Epidermal melanocyte (primary cell): Measurements from ENCODE around the gene SMTNL2.
"Not testable (repeated sequence)": the region's sequence is repeated elsewhere in the genome, so short reads cannot be mapped to it uniquely, and the experiment has no call there.

Experiments
- DNase-seq: peaks from one replicate; pipeline ENCODE4 v3.0.0; 2011; ENCODE audit warnings: low spot score; ENCODE audit not compliant: insufficient read length

SMTNL2 gene

DNA sequence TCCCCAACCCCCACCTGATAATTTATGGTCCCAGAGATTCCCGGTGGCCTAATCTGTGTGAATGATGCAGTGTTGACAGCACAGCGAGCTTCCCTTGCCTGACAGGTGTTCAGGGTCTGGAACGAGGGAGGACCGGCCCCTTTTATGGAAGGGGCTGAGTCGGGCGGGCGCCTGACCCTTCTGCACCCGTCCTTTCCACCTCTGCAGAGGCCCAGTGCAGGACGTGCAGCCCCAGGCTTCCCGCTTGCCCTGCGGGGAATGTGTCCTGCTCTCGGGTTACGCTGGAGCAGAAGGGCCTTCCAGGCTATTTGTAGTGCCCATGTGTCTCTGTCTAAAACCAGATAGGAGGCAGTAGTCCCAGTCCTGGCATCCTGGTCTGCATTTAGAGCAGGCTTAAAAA, 16.2 kb downstream of the SMTNL2 start:
- DNase-seq: no peak

DNA sequence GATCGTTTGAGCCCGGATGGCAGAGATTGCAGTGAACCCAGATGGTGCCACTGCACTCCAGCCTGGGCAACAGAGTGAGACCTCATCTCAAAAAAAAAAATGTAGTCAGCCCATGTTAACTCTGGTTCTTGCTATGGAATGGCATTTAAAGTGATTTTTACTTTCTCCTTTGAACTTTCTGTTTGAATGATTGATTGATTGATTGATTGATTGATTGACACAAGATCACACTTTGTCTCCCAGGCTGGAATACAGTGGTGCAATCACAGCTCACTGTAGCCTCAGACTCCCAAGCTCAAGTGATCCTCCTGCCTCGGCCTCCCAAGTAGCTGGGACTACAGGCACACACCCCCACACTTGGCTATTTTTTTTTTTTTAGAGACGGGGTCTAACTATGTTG, 17.0 kb downstream of the SMTNL2 start:
- DNase-seq: no peak

DNA sequence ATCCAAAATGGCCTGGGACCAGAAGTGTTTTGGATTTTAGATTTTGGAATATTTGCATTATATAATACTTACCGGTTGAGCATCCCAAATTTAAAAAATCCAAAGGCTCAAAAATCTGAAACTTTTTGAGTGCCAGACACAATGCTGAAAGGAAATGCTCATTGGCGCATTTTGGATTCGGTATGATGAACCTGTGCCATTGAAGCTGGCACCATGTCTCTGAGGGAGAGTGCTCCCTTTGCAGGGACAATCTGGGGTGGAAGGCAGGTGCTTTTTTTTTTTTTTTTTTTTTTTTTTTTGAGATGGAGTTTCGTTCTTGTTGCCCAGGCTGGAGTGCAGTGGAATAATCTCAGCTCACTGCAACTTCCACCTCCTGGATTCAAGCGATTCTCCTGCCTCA, 17.7 kb downstream of the SMTNL2 start:
- DNase-seq: no peak

DNA sequence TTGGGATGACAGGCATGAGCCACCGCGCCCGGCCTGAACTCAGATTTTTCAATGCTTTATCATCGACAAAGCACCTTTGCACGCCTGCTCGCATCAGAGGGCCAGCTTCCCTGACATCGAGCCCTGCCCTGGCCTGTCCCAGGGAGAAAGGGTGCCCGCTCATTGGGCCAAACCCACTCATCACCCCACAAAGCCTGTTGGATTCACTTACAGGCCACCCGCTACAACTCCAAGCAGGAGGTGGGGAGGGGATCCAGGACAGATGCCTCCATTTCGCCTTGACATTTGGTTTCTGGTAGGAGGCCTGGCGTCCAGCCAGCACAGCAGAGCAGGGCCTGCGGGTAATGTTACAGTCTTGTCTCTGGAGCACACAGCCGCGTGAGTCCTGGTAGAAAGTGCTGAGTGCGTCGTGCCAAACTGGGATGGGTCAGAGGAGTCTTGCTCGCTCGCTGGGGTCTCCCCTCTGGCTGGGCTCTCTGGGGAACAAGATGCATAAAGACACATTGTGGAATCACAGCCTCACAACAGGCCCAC, 19.8 kb downstream of the SMTNL2 start:
- DNase-seq: peak; percentile 79

DNA sequence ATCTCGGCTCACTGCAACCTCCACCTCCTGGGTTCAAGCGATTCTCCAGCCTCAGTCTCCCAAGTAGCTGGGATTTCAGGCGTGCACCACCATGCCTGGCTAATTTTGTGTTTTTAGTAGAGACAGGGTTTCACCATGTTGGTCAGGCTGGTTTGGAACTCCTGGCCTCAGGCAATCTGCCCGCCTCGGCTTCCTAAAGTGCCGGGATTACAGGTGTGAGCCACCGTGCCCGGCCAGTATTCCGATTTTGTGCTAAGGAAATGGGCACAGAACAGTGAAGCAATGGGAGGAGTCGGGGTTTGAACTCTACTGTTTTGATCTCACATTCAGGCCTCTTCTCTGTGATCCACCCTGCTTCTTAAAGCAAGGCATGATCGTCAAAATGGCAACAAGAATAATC, 20.4 kb downstream of the SMTNL2 start:
- DNase-seq: not testable (repeated sequence)

DNA sequence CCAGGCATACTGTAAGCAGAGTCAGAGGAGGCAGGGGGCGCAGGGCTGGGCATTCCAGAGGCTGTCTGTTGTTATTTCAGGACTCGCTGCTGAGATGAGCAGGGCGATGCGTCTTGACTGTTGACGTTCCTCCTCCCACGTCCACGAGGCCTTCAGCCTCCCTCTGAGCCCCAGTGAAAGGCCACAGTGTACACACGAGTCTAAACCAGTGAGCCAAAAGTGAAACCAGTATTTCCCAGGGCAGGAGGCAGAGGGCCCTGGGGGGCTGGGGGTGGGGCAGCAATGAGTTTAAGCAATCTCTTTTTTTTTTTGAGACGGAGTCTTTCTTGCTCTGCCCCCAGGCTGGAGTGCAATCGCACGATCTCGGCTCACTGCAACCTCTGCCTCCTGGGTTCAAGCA, 21.5 kb downstream of the SMTNL2 start:
- no peak for DNase-seq

DNA sequence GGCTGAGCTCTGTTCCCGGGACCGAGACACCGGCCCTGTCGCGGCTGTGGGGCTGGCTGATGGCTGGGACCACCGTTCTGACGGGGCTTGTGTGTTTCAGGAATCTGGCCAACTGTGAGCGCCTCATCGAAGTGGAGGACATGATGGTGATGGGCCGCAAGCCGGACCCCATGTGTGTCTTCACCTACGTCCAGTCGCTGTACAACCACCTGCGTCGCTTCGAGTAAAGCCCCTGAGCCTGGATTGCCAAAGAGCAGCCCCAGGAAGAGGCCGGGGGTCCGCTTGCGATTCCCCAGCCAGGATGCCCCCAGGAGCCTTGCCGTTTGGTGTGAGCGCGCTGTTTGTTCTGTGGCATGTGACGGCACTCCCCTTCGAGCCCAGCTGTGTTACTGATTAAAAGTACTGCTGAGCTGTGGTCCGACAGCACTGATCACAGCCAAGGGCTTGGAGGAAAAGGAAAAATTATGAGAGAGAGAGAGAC, 23.0 kb downstream of the SMTNL2 start:
- no peak for DNase-seq

DNA sequence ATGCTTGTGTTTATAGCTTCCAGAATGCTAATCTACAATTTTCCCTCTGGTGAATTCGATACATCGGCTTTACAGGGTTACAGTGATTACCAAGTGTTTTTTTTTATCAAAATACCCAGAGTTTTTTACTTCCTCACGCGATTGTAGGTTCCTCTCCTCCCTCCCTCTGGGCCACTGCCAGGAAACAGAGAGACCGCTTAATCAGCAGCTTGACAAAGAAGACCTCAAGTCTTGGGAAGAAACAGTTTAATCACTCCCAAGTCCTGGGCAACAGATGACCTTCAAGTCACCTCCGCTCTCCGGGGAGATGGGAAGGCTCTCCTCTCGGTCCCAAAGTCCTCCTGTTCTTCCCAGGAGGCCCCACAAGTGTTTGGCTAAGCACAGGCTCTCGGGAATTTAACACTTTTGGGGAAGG, 23.5 kb downstream of the SMTNL2 start:
- DNase-seq: peak; percentile 69

DNA sequence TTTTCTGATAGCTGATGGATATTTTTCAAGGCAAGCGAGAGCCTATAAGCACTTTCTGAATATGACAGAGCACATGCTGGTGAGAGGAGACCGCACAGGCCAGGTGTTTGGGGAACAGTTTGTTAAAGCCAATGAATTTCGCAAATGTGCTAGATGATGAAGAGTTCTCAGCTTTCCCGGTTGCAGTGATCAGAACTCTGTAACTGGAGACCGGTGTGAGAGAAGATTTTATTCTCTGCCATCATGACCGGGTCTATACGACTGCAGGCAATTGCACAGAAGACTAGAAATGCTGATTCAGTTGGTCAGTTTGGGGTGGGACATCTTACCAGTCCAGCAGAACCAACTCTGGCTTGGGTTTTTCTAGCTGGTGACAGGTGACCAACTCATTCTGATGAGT, 25.4 kb downstream of the SMTNL2 start:
- no peak for DNase-seq

DNA sequence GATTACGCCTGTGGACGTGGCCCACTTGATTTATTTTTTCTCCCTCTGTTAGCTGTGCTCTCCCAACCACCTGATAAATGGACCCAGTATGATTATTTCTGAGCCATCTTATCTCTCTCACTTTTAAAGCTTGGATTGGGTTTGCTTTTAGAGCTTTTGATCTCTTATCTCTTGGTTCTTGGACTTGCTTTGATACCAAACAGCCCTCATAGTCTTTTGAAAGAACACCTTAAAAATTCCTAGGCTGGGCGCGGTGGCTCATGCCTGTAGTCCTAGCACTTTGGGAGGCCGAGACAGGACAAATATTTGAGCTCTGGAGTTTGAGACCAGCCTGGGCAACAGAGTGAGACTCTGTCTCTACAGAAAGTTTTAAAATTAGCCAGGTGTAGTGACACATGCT, 25.8 kb downstream of the SMTNL2 start:
- no peak for DNase-seq

DNA sequence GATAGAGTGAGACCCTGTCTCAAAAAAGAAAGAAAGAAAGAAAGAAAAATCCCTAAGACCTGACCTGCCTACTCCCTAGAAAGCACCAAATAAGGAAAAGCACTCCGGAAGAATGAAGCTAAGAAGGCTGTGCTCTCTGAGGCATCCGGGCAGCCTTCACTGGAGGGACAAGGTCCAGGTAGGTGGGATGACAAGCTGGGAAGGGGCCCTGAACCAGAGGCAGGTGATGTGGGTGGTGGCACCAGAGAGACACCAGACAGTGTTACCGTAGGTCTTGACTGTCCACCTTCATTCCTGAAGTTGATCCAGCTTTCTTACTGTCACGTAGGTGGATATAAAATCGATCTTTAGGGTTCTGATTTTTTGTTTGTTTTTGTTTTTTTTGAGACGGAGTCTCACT, 26.3 kb downstream of the SMTNL2 start:
- DNase-seq: no peak

DNA sequence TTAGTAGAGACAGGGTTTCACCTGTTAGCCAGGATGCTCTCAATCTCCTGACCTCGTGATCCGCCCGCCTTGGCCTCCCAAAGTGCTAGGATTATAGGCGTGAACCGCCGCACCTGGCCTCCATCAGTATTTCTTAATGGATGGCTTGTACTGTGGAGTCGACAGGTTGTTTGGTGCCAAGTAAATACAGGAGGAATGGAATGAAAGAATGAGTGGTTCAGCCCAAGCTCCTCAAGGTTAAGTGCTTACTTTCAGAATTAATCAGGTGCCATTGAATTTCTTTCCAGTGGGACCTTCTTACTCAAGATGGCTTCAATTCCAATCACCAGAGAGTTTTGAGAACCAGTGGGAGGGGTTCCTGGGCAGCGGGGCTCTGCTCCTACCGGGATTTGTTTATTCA, 32.1 kb downstream of the SMTNL2 start:
- DNase-seq: no peak

DNA sequence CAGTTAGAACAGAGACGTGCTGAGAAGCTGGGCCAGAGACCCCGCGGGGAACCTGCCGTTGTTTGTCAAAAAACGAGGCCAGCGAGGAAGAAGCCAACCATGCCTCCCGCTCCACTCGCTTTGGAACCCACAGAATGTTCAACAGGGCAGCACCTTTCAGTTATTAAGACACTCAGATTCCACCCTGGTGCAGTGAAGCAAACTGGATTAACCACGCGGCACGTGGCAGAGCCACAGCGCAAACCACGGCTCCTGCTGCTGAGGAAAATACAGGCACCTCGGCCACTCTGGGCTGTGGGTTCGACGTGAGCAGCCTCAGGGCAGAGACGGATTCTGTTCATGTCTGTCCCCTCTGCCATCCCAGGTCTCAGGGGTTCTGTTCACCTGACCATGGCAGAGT, 32.8 kb downstream of the SMTNL2 start:
- no peak for DNase-seq

DNA sequence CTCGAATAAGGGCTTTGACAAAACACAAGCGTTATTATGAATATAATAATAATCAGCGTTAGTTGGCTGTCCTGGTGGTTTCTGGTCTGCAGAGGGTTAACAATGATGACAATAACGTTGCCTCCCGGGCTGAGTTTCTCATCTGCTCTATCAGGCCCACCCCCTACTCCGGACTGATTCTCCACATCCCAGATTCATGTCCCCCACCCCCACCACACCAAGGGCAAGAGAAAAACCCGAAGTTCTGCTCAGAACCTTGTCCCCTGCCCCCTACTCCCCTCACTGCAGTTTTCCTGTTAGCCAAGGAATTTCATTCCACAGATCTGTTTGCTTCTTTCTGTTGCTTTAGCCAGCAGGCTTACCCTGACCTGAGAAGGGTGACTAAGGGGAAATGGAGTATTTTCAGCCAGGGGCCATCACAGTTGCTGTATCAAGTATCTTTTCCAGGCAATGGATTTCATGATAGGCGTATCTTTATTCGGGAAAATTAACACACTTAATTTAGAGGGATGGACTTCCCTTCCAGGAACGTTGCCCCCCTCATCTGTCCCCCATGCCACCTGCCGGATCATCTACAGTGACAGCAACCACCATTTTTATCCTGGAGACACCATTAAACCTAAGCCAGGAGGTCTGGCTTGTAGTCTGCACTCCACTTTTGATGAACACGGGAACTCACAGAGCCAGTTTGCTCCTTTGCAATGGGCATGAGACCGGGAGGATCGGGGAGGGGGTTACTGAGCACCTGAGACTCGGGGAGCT, 33.4 kb downstream of the SMTNL2 start:
- no peak for DNase-seq

DNA sequence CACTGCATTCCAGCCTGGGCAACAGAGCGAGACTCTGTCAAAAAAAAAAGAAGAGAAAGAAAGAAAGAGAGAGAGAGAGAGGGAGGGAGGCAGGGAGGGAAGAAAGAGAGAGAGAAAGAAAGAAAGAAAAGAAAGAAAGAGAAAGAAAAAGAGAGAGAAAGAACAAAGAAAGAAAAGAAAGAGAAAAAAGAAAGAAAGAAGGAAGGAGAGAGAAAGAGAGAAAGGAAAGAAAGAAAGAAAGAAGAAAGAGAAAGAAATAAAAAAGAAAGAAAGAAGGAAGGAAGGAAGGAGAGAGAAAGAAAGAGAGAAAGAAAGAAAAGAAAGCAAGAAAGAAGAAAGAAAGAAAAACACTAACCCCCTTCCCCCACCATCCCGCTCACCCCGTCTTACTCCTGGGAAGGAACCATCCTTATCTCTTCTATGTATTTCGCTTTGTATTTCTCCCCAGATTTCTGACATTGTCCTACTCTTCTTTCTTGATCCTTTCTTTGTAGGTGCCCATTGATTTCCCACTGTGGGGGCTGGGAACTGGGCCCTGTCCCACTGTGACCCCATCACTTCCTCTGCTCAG, 36.3 kb downstream of the SMTNL2 start:
- DNase-seq: no peak

DNA sequence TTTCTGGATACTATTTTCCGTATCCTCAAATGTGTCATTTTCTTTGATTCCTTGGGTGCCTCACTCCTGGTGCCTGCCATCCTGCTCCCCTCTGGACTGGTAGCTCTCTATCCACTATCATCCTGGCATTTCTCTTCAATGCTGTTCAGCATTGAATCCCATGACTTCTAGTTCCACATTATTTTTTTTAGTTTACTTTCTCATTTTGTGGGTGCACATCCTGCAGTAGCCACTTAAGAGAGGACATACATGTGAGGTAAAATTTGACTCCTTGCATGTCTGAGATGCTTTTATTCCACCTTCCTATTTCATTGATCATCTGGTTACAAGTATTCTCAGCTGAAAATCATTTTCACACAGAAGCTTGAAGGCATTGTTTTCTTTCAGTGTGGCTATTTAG, 38.0 kb downstream of the SMTNL2 start:
- DNase-seq: no peak

DNA sequence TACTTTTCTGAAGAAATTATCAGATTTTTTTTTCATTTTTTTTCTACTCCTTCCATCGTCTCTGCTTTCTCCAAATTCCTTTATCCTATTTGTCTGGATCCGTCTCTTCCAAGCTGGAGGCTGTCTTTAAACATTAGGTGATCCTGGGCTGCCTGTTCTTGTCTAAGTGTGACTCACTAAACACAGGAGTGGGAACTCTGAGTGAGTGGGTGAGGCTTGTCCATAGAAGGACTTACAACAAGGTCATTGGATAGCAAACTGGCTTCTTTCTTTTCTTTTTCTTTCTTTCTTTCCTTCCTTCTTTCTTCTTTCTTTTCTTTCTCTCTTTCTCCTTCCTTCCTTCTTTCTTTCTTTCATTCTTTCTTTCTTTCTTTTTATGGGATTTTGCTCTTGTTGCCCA, 38.9 kb downstream of the SMTNL2 start:
- DNase-seq: no peak

DNA sequence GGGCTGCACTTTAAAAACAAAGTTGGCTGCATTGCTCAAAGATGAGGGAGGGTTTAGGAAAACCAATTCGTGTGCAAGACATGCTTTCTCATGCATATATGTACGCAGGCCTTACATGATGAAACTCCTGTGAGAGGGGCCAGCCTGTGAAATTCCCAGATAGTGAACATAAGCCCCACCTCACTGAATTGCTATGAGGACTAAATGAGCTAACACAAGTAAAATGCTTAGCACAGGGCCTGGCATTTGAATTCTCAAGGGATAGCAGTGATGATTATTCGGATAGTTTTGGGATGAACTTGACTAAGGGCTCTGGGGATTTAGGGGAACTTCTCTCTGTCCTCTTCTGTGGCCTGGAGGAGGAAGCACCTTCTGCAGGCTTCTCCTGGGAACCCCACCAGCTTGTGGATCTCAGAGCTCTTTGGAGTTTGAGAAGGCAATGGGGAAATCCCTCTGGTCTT, 40.2 kb downstream of the SMTNL2 start:
- DNase-seq: not testable (repeated sequence)

DNA sequence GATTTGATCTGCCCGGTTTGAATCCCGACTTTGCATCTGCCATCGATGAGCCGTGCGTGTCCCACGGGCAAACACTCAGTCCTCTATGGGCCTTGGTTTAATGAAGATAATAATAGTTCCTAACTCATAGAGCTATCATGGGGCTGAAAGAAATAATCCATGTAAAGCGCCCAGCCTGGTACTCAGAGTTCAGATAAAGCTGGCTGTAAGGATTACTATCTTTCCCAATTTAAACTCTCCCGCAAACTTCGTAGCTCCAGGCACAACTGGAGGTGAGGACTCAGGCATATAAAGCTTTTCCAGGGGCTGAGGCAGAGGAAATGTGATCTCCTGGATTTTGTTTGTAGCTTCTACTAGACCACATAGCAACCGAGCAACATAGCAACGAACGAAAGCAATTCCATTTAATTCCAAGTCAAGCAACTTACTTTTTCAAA, 40.9 kb downstream of the SMTNL2 start:
- DNase-seq: no peak

DNA sequence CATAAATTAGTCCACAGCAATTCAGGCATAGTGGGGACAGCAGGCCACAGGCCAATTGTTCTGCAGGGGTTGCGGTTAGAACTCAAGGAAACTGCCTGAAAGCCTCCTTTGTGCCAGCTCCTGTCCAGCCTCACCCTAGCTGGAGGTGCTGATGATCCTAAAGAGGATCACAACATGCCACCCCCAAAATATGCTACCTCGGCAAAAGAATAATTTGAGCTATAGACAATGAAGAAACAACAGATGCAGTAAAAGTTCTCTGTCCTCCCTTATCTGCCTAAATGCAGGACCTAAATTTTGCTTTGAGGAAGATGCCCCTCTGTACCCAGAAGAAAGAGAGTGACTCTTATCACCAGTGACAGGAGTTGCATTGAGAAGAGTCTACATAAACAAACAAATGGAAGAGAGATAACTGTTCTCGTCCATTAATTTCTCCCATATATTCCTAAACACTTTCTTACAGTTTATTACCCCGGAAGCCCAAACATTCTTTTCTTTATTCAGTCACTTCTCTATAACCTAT, 42.5 kb downstream of the SMTNL2 start:
- no peak for DNase-seq

DNA sequence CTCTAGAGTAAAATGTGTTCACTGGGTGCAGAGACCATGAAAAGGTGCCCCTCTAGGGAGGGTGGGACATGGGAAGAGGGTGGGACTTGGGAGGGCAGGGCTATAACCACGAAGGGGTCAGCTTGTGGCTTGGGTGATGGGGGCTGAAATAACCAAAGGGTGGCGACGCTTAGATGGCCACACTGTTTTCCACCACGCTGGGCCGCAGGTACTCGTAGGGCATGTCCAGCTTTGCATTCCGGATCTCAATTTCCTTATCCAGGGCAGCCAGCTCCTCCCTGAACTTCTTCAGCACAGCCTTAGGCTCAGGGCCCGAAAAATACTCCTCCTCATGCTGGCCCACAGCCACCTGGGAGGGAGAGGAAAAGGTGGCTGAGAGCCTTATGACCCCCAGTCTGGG, 47.1 kb downstream of the SMTNL2 start:
- no peak for DNase-seq

DNA sequence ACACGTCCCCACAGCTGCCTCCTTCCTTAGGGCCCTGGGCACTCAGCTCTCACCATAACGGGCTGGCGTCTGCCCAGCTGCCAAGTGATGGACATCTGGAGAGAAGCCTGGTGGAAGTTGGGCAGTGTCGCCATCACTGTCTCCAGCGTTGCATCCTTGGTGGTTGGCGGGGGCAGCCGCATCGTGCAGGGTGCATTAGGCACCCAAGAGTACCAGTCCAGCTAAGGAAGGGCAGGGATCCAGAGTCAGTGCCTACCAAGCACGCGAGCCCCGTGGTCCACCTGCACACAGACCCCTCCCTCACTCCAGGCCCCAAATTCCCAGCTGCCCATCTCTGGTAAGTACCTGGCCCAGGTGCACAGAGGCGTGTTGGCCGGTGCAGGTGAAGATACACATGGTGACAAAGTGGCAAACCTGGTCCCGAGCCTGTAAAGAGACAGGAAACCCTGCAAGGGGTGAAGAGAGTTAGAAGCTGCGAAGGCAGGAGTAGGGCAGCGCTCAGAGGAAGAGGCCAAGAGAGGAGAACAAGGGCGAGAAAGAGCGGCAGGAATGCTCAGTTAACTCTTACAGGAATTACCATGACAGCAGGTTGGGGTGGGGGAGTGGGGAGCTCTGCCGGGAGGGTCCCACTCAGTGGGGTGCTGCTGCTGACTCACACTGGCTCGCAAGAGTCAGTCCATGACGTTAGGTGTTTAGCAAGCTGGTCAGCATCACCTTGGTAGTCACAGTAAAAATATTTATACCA, 47.7 kb downstream of the SMTNL2 start:
- no peak for DNase-seq
